ENCODE measurements around the gene COL4A6. TPM values are rescaled to one million over a fixed set of nuclear protein-coding genes. Genes with fewer than 3 reads are reported as not detected.

Gene COL4A6
- total and polyA plus RNA-seq, 2 donors (not counting 3 experiments of a cell fraction or from before 2014, with no cell fraction given) = 0.49 to 0.62 TPM

DNA sequence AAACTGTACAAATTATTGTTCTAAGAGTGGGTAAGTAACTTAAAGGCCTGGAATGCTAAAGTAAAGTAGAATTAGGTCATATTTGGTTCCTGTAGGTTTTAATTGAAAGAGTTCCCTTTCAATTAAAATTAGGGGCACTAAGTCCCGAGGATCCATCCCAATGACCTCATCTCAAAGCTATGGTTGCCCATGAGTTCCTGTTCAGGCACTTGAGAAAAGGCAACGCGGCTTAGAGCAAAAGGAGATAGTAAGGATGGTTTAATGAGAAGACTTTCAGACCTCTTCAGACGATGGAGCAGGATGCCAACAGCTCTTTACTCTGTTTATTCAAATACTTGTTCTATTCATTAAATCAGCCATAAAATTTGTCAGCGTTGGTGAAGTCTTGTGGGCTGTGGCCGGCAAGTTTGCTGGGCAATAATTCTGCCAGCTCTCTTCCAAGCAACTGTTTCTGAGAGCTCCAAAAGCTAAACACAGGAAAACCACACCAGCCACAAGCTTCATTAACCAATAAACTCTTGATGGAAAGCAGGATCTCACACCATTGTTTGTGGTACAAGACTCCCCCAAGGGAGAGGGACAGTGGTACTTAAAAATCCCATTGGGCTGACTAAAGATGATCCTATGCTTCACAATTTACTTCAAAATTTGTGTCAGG is 167.4 kb downstream of the COL4A6 start:
- Histone ChIP-seq H3K9me1 (replicated peaks; ENCODE audit: control insufficient read depth, extremely low read depth, insufficient read depth, low read length) (no peaks in the 10 kb centered on the region), H4K20me1 (replicated peaks; ENCODE audit: control insufficient read depth, extremely low read depth, insufficient read depth, low read length) (no peaks in the 10 kb centered on the region), H3K36me3 (ENCODE audit: control insufficient read depth in 2 of 2, extremely low read depth in 1 of 2, insufficient read depth in 2 of 2, low read length in 2 of 2) (no peaks in the 10 kb centered on the region), H3K4me2 (ENCODE audit: insufficient read depth, low read length) (no peak overlapping the region), H3K4me3 (replicated peaks in 1 of 3; ENCODE audit: insufficient read depth in 1 of 3, low read depth in 1 of 3, low read length in 3 of 3) (no peak overlapping the region), H3K79me2 (ENCODE audit: control insufficient read depth, insufficient read depth, low read length) (no peaks in the 10 kb centered on the region), H3K27me3 (ENCODE audit: control insufficient read depth in 2 of 2, insufficient read depth in 2 of 2, low read length in 2 of 2) (no peaks in the 10 kb centered on the region), H2AFZ (ENCODE audit: low read depth, low read length) (no peak overlapping the region), H3K9ac (replicated peaks; ENCODE audit: extremely low read depth, insufficient read depth, low read length) (no peak overlapping the region), H3K9me3 (replicated peaks; ENCODE audit: control insufficient read depth, insufficient read depth, low read length) (no peaks in the 10 kb centered on the region), H3K27ac (ENCODE audit: insufficient read depth, low read depth, low read length) (no peak overlapping the region), H3K4me1 (ENCODE audit: control insufficient read depth, extremely low read depth, insufficient read depth, low read length) (no peaks in the 10 kb centered on the region)
- dilution Hi-C loops (cut with MboI; ENCODE audit: extremely low pct_ligation_motif_present, low sequenced_read_pairs) = no loop called here
- intact Hi-C loops (cut with micrococcal nuclease) = no loop called here
- FAIRE-seq (no peak), DNase-seq (ENCODE audit: low read depth, low spot score) (no peak)
- no peak for TF ChIP-seq POLR2AphosphoS5 (IDR thresholded peaks at IDR 0.05; ENCODE audit: insufficient read depth, low read depth, low read length)
- TF ChIP-seq EZH2 (IDR thresholded peaks at IDR 0.05; ENCODE audit: borderline replicate concordance, low read depth, low read length, severe bottlenecking) = no peak
- no peak for TF ChIP-seq POLR2A (IDR thresholded peaks at IDR 0.05; ENCODE audit: low read depth, low read length)
- TF ChIP-seq FOS (IDR thresholded peaks at IDR 0.05; ENCODE audit: borderline replicate concordance, insufficient read depth, low read length) = no peak
- TF ChIP-seq, protein P1, sequence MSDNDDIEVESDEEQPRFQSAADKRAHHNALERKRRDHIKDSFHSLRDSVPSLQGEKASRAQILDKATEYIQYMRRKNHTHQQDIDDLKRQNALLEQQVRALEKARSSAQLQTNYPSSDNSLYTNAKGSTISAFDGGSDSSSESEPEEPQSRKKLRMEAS (IDR thresholded peaks at IDR 0.05; ENCODE audit: insufficient read depth, insufficient read length) = no peak
- TF ChIP-seq MYC (IDR thresholded peaks at IDR 0.05; ENCODE audit: low read depth, low read length) = no peak
- TF ChIP-seq GATA2 (IDR thresholded peaks at IDR 0.05; ENCODE audit: insufficient read depth, insufficient read length, low read depth, low read length) = no peak
- TF ChIP-seq, protein P2, sequence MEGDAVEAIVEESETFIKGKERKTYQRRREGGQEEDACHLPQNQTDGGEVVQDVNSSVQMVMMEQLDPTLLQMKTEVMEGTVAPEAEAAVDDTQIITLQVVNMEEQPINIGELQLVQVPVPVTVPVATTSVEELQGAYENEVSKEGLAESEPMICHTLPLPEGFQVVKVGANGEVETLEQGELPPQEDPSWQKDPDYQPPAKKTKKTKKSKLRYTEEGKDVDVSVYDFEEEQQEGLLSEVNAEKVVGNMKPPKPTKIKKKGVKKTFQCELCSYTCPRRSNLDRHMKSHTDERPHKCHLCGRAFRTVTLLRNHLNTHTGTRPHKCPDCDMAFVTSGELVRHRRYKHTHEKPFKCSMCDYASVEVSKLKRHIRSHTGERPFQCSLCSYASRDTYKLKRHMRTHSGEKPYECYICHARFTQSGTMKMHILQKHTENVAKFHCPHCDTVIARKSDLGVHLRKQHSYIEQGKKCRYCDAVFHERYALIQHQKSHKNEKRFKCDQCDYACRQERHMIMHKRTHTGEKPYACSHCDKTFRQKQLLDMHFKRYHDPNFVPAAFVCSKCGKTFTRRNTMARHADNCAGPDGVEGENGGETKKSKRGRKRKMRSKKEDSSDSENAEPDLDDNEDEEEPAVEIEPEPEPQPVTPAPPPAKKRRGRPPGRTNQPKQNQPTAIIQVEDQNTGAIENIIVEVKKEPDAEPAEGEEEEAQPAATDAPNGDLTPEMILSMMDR (IDR thresholded peaks at IDR 0.05; ENCODE audit: extremely low read depth in 1 of 2, insufficient read depth in 1 of 2, low read depth in 1 of 2, low read length in 2 of 2) = no peak
- no peak for TF ChIP-seq JUN (IDR thresholded peaks at IDR 0.05; ENCODE audit: borderline replicate concordance, insufficient read depth, insufficient read length, low read depth)
- BruUV-seq (replicated peaks) = no TSS peak
- ChIA-PET POLR2A (no interaction called here), CTCF (no interaction called here)

Data from endothelial cell of umbilical vein (primary cell).